T-helper 1 cell treated with Interleukin-12 subunit alpha and Interleukin-12 subunit beta and Interleukin-4 antibody, amounts not matched to agents 30 ng/mL and 1 ng/mL, for 36 hours (primary cell): ENCODE measurements around the gene GNAQ. TPM values are rescaled to one million over a fixed set of nuclear protein-coding genes. Genes with fewer than 3 reads are reported as not detected.

Source experiments
- intact Hi-C: fragments of 100-400 bp; cut with micrococcal nuclease; formaldehyde crosslinking; loops from one replicate; pipeline ENCODE4 v1.15.1; 2024
- total RNA-seq: library from RNA; stranded (reverse); gene quantifications from 2 replicates; pipeline ENCODE4 v1.2.3, GENCODE V29; 2022

Gene GNAQ
- total RNA-seq, 1 donor from 2014 or later = 37.6 TPM

DNA sequence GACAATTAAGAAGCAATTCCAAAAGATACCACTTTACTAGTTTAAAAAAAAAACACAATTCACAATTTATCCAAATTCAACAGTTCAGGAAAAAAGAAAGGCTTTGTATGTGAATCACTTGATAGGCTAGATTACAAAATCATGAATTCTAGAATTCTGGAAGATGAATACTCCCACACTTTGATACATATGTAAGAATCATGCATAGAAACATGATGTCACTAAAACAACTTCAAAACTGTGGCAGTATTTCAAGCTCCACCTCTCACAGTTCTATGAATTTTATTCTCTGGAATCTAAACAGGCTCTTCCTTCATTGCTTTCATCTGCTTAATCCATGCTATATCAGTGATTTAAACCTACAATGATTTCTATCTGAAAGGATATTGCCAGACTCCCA lies 51.0 kb downstream of the GNAQ start:
- intact Hi-C loops = loop anchor here (1.0 kb wide), 1 partner anchor 9 kb away; no protein-coding TSS in a partner anchor

DNA sequence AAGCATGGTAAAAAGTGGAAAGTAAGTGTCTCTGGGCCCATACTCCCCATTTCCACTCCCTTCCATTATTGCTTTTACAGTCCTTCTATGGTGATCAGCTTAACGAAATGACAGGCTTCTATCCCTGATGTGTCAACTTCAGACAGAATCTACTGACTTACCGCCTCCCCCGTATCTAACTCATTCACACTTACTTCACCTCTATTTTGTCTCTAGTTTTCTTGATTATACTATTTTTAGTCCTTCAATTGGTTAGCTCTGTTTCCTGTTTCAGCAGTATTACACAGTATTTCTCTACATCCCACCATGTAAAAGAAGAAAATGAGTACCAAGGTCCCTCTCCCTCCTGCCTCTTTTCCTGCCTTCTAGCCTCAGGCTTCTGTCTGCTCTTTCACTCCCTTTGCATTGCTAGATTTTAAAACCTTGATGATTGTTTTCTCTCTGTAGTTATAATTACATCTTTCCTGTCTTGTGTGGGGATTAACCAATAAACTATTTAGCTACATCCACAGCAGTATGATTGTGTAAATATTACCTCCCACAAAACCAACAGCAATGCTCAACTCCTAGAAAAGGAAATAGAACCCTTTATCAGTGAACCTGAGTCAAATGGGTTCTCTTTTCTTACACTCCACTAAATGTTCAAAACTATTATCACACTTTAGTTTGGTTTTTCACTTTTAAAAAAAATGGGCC lies 53.4 kb downstream of the GNAQ start:
- intact Hi-C loops = loop anchor here (5.0 kb wide), 1 partner anchor 319 kb away; the partner anchor contains the start of gene PSAT1

DNA sequence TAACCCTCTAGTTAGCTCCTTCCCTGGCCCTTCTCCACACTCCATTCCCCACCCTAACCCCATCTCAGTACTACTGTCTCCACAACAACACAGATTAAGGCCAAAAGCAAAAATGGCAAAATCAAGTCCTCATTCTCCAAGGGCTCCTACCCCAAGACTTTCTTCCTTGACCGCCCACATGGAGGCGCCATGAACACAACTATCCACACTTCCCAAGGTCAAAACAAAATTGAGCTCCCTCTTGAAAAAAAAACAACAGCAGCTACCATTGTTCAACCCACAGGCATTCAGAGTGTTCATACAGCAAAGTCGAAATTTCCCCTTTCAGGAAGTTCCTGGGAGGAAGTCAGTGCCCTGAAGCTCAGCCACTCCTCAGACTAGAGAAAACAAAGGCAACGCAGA lies 54.4 kb downstream of the GNAQ start:
- intact Hi-C loops = loop anchor here (1.0 to 5.0 kb wide), 7 partner anchors 32 to 392 kb away; partner anchors contain the start of genes CEP78 and PSAT1

DNA sequence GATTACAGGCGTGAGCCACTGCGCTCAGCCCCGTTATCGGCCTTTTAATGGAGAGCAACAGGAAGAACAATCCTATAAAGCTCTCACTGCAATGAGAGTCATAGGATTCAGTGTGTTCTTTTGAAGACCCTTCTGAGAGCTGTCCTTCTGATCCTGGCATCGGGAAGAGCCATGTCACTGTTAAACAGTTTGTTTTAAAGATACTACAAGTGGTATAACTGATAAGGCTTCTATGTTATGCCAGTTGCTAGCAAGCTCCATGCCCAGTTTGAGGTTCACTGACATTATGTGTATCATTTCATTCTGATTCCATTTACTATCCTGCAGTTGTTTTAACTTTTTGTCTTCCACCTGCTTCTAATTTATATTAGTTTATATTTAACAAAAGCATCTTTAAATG lies 55.8 kb downstream of the GNAQ start:
- intact Hi-C loops = loop anchor here (2.0 to 5.0 kb wide), 2 partner anchors 31 to 321 kb away; partner anchors contain the start of gene PSAT1

DNA sequence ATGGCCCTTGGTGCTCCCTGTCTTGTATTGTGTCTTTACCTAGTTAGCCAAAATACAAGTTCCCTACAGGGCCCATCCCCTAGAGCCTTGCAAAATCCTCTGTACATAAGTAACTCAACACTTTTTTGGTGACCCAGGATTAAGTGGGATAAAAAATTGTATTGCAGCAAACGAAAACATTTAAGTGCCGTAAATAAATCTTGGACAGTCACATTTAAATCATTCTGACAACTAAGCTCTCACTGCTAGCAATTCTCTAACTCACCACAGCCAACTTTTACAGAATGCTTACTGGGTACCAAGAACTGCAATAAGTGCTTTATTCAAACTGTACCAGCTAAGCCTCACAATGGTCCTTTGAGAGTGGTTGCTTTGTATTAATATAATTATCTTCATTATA lies 56.6 kb downstream of the GNAQ start:
- intact Hi-C loops = loop anchor here (5.0 kb wide), 1 partner anchor 322 kb away; the partner anchor contains the start of gene PSAT1

DNA sequence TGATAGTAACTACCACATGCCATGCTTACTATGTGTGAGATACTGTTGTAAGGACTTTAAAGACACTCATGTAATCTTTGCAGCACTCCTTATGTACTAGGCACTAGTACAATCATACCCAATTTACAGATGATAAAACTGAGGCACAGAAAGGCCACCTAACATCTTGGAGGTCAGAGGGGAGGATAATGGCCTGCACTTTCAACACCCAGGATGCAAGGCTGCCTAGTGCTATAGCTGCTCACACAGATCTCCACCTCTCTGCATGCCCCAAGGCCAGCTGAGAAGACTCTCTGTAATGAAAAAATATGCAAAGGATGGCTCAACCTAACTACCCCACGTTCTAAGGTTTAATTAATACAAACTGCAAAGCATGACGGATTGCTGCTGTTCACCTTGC lies 57.2 kb downstream of the GNAQ start:
- intact Hi-C loops = no loop called here

DNA sequence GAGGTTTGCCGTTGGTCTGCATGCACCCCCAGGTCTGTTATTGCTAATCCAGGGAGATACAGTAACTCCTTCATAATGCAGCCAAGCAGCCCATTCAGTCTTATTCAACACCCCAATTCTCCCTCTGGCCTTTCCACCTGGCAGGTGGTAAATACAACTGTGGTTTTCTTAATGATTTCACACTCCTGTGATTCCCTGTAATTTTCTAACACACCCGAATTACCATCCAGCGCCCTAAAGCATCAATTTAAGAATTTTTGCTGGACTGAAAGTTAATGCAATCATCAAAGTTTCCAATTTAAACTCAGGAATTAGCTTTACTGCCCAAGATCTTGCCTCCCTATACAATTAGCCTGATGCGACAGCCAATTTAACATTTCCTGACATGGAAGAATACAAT lies 62.5 kb downstream of the GNAQ start:
- intact Hi-C loops = no loop called here

DNA sequence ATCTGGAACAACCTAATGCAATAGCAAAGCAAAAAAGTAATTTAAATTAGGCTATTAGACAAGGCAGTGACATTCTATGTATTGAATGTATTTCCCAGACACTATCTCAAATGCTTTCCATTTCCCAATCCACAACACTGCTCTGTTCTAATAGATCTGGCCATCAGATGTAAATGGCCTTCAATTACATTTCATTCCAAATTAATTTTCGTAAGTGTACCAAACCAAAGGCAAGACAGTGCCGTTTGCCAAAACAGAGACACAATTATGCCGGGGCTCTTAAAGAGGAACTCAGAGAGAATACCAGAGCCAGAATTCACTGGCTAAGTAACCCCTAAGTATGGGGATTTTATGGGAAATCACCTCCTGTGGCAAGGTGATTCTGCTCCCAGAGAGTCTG lies 63.1 kb downstream of the GNAQ start:
- intact Hi-C loops = no loop called here

DNA sequence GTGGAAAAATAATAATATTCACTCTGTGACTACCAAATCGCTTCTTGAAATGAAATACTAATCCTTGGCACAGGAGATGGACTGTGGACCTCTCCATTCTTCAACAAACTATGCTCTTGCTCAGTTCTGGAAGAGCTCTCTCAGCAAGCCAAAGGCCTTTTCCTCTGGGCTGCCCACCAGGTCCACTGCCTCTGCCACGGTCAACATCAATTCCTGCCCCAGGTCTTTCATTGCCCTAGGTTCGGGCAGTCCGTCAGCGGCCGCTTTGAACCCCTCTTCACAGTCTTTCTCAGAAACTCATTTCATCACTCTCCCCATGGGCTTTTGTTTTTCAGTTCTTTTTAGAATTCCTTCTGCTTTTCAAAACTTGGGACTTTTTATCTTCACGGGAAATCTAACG lies 64.9 kb downstream of the GNAQ start:
- intact Hi-C loops = no loop called here

DNA sequence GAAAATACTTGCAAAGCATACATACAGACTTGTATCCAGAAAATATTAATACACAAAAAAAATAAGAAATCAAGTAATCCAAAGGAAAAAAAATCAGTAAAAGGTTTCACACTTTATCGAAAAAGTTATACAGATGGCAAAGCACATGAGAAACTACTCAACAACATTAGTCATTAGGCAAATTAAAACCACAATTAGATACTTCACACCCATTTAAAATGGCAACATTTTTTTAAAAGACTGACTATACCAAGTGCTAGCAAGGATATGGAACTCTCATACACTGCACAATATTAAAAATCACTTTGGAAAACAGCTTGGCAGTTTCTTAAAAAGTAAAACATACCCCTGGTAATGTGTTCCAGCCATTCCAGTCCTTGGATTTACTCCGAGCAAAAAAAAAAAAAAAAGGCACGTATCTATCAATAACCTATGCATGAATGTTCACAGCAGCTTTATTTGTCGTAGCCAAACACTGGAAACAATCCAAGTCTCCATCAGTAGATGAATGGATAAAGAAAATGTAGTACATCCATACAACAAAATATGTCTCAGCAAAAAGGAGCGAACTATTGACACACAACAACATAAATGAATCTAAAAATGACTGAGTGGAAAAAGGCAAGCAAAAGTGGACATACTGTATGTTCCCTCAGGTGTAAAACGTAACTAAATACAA lies 66.0 kb downstream of the GNAQ start:
- intact Hi-C loops = no loop called here

DNA sequence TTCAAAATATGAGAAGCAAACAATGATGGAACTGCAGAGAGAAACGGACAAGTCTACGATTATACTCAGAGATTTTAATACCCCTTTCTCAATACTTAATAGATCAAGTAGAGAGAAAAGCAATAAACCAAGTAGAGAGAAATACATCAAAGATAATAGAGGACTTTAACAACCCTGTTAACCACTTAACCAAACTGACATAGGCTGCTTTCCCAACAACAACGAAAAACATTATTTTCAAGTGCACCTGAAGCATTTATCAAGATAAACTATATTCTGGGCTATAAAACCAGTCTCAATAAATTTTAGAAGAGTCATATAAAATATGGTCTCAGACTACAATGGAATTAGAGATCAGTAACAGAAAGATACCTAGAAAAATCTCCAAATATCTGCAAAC lies 67.4 kb downstream of the GNAQ start:
- intact Hi-C loops = no loop called here

DNA sequence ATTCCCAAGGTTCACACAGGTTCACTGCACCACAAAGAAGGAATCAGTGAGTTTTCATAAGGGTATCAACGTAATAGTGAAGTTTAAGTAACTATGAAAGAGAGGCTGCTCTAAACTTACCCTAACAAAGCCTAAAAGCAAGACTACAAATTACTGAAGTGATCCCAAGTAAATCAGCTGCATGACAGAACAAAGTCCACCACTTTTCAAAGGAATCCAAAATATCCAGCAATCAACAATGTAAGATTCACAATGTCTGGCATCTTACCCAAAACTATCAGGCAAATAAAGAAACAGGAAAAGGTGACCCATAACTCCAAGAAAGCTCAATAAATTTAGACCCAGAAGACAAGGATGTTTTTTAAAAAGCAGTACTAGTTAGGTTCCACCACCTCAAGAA lies 70.1 kb downstream of the GNAQ start:
- intact Hi-C loops = no loop called here

DNA sequence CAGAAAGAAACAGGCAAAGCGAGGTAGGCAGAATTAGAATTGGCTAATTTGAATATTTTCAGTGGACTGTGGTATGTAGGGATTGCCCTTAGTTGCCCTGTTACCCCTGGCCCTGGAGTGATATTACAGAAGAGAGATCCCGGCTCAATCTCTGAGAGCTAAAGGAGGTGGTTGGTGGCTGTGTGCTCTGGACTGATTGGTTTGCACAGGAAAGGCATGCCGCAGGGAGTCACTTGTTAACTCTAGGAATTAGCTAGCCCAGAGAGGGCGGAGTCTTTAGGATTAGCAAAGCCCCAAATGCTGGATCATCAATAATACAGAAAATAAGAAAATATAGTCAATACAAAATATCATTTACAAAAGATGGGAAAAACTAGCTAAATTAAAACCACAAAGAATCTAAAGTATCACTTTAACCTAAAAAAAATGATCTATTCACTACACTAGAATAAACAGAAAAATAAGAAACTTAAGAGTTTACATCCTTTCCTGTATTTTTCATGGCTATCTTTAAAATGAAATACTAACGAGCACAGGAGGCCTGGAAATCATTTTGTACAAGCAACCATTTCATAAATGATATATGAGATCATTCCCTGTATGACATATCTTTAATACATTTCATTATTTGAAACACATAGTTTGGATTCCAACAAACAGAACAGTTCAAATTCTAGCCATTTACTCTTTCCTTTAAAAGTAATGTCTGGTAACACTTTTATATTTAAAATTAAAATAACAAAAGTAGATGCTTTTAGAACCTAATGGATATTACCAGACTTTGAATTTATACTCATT lies 71.1 kb downstream of the GNAQ start:
- intact Hi-C loops = no loop called here

DNA sequence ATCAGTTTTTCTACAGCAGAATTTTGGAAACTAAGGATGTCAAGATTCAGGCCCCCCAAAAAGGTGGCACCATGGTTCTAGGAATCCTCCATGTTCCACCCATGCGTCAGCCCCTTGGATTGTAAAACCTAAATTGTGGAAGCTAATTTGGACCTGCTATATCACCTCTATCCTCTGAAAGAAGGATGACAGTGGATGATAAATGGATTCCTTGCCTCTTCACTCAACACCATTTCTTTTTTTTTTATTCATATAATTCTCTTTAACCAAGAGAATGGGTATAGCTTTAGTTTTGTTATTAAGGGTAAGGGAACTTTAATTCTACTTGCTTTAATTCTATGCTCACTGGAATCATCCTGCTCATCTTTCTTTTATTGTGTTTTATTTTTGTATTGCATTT lies 71.8 kb downstream of the GNAQ start:
- intact Hi-C loops = no loop called here

DNA sequence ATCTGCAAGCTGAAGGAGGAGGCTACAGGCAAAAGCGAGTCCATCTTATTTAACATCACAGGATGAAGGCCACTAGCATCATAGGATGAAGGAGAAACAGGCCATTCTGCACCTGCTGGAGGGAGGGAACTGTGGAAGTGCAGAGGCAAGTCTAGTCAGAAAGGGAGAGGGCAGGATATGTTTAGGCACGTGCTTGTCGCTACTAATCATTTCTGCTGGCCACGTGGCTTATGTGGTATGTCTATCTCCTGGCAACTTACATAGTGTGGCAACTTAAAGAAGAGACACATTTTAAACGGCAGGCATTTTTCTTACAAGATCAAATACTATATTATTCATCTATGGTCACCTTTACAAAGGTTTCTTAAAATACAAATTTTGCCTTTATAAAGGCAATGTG lies 74.0 kb downstream of the GNAQ start:
- intact Hi-C loops = no loop called here

DNA sequence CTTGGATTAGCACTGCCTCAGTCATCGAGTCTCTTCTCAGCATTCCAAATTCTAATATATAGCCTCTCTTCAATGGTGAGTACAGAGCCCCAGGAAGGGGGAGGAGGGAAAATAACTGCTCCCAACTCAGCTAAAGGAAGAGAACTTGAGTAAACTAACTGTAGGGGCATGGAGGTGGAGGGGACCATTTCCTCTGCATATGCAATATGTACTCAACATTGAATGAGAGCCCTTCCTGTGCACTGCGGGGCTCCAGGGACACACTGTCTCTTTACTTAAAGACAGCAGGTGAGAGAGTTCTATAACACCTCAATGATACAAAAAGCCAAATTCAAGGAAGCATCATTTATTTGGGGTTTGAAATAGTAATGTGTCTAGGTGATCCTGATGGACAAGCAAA lies 75.1 kb downstream of the GNAQ start:
- intact Hi-C loops = no loop called here

DNA sequence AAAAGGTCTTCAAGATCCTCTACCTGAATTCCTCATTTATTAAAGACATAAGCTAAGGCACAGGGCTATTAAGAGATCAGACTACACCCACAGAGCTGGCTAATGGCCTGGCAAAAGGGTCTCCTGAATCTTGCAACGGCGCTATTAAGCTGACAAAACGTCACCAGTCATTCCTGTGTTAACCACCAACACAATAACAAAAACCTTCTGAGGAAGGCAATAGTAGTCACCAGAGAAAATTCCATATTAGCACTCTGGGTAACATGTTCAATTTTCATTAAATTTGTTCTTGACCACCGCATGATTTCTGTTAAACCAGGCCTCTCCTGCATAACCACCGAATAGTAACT lies 77.0 kb downstream of the GNAQ start:
- intact Hi-C loops = no loop called here

DNA sequence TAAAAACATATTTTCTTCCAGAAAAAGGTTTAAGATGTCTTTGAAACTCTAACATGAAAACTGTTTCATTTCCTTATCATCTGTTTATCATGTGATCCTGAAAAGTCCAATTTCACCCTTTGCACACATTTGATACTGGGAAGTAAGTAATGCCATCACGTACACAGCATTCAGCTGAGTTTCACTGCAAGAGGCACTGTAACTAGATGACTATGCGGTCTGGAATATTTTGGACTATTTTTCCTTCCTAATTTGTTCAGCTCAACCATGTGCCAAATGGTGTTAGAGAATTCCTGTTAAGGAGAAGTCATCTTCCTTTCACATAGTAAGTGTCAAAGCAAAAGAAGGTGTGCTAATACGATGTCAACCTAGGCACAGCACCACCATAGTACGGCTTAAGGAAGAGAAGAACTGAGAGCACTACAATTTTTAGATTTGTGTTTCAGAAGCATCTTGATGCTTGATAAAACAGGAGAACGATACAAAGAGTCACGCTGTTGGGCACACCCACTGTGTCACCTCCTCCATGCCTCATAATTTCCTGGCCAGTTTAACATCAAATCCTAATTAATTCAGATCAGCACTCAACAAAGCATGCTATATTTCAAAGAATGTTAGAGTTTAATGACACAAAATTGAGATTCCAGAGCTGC lies 77.5 kb downstream of the GNAQ start:
- intact Hi-C loops = no loop called here

DNA sequence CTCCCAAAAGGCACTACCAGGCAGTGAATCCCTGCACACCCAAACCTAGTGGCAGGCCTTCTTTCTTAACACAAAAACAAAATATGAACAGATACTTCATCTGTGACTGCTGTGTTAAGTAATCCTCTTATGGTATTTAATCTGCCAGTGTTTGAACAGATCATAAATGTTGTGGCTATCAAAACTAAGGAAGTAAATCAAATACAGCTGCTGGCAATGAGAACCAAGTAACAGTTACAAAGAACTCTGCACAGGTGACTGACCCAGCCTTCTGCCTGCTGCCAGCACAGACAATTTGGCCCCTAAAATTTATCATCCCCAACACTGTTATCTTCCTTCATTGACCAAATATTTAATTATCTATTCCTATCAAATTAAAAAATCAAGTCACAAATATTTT lies 78.0 kb downstream of the GNAQ start:
- intact Hi-C loops = no loop called here

DNA sequence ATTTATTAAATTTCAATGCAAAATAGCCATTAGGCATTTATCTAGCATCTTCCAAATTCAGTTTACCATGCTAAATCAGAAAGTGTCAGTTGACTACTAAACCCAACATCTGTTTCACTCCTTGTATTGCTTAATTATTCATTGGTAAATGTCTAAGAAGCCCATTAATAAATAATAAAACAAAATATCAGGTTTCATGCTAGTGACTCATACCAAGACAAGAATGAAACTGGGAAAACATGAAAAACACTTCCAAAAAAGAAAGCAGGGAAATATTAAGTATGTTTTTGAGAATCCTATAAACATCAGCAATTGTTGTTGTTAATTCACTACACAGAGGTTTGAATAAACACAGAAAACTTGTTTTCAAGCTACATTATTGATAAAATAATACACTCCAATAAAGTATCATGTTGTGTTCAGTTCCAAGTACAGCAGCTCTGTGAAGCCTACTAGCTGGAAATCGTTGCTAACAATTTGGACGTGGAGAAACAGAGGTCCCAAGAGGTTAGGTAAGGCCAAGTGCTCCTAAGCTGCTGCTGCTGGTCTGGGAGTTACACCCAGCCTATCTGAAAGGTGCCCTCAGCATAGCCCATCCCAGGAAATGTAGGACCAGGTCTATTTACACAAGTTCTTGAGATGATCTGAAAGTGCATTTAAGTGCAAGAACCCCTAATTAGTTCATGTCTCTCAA lies 78.8 kb downstream of the GNAQ start:
- intact Hi-C loops = no loop called here

DNA sequence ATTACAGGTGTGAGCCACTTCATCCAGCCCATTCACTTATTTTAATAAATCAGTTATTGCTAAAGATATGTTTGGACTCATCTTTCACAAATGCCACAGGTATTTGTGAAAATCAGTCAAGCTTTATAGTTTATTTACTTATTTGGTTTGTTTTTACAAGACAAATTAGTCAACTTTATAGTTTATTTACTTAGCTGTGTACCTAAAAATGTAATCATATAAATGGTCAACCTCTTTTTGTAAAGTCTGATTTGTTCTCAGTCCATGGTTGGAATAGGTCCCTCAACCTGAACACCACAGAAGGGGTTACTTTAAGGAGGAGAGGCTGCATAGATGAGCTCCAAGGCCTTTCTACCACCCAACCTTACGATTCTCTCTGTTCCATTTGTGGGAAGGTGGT lies 80.2 kb downstream of the GNAQ start:
- intact Hi-C loops = no loop called here
